NCI-H524 treated with DMSO at 0.1 percent for 48 hours (cell line): ENCODE data around the gene PDHX.
A peak's percentile ranks its signal among the peaks of the same experiment; 100 is the strongest.

ENCODE experiments used
- DNase-seq: peaks from one replicate; lab custom pipeline; 2025; lab: John Stamatoyannopoulos, UW

PDHX gene

DNA sequence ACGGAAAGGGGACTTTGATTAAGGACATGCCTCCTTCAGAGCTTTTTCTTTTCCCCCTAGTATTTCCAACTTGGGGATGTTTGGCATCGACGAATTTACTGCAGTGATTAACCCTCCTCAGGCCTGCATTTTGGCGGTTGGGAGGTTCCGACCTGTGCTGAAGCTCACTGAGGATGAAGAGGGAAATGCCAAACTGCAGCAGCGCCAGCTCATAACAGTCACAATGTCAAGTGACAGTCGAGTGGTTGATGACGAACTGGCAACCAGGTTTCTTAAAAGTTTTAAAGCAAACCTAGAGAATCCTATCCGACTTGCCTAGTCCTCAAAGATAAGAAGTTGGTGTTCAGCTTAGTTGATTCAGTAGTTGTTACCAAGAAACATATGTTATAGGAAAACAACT lies 78.4 kb downstream of the PDHX start:
- DNase-seq = no peak

DNA sequence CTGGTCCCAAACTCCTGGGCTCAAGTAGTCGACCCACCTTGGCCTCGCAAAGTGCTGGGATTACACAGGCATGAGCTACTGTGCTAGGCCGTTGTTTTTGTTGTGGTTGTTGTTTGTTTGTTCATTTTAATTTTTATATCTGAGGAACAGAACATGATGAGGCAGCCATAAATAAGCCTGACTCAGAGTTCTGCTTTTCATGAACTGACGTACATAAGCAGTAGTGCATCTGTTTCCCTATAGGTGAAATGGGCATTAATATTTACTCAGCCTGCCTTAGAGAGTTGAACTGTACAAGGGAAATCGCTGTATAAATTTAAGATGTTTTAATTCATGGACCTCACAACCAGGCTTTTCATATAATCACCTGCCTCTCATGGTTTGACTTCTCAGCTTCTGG lies 80.5 kb downstream of the PDHX start:
- DNase-seq = no peak

DNA sequence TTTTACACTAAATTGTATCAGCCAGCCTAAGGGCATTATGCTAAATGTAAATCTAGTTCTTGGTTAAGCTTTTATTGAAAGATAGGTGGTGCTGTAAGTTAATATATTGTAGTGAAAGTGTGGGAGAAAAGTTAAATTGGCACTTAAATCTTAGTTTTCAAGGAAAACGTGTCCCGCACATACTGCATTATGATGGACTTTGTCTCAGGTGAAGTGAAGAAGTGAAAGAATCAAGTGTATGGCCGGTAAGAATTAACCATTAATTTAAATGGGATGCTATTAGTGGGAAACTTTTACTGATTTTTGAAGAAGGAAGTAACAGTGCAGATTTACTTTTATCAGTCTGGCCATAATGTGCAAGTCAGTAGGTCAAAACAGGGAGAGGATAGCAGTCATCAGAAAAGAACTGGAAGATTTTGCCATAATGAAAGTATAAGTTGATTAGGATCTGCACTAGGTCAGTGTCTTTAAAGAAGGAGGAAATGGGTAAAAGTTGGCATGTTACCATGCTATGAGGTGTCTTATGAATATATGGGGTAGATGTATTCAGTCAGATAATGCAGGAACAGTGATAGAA lies 81.6 kb downstream of the PDHX start:
- no peak for DNase-seq

DNA sequence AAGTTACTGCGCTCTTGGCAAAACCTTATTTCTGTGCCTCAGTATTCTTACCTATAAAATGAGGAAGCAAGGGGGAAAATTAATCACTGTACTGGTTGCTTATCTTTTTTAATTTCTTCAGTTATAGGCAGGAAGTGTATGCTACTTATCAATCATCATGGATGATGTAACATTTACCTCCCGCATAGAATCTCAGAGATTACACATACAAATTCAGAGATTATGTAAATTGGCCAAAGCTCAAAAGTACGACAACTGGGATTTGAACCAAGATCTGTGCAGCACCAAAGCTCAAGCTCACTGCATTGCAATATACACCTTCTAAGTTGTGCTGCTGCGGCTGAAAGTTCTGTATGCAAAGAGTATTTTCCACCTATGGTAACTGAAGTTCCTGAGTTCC lies 83.0 kb downstream of the PDHX start:
- no peak for DNase-seq

DNA sequence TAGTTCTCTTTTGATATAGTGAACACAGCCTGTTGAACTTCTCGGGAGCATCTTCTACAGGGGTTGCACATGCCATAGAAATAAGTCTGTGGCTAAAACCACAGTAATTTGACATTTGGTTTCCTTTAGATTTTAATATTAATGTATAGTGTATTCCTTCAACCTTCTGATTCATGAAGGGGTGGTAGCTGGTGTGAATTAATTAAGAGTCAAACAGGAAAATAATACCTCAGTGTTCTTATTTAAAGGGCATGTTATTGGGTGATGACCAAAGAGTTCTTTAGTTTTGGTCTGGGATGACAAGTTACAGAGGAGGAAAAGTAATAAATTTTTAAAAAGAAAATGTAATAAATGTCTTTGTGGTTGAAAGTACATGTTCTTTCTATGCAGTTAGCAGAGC lies 86.8 kb downstream of the PDHX start:
- no peak for DNase-seq

DNA sequence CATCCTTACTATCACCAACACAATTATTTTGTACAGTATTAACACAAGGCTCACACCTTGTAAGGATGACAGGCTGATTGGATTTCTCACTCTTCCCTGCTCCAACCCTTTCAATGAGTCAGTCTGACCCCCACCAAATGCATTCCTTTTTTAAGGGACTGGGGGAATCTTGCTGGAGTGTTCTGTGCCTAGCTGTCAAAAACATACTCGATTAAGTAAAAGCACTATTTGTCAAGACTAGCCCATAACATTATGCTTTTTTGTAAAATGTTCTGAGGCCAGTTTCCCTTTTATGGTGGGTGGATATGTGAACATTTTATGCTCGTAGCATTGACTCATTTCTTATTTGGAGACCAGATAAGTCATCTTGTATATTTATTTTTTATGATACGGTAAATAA lies 87.2 kb downstream of the PDHX start:
- DNase-seq = no peak

DNA sequence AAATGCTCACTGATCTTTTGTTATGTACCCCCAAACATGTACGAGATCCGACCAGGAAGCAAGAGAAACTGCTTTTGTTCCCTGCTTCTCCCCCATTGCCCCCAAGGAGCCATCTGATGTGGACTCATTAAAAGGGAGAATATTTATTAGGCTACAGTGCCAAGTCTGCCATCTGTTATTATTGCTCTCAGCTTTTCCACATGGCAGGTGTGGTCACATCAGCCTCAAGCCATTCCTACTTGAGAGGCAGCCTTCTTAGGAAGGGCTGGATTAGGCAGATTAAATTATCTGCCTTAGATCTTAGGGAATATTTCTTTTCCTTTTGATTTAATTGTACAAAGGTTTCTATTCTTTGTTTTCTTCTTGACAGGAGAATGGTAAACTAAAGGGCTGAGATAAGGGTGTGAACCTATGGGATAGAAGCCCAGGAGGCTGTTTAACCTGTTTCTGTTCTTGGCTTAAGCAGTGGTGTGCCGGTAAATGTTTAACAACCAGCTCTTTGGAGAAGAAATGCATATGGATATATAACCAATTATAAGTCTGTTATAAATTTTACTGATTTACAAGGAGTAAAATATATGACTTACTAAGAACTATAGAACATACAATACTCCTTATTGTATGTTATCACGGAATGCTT lies 88.8 kb downstream of the PDHX start:
- DNase-seq = peak; percentile 77

DNA sequence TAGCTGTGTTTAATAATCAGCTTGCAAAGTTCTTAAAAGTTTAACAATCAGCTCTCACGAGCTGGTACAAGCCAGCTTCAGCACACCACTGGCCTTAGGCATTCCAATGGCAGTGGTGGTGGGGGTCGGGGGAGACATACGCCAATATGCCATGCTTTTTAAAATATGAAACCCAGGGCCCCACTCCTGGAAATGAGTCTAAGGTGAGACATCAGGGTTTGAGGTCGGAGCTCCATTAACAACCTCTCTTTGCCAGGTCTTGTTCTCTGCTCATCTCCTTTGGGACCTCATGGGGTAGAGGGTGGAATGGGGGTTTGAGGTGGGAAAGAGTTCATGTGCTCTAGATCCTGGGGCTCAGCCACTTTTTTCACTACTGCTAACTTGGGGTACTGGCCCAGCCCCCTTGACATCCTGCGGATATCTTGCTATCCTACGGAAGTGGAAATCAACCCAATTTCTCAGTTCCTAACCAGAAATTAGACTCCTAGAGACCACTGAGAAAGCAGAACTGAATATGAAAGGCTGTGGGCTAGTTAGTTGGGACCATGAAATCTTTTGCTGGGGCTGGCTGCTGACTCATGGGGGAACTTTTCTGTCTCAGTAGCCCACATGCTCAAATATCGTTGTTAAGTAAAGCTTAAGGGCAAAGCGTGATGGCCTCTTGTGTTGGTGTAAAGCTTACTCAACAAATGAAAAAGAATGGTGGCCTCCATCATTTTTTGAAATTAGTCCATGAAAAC lies 90.1 kb downstream of the PDHX start:
- no peak for DNase-seq

DNA sequence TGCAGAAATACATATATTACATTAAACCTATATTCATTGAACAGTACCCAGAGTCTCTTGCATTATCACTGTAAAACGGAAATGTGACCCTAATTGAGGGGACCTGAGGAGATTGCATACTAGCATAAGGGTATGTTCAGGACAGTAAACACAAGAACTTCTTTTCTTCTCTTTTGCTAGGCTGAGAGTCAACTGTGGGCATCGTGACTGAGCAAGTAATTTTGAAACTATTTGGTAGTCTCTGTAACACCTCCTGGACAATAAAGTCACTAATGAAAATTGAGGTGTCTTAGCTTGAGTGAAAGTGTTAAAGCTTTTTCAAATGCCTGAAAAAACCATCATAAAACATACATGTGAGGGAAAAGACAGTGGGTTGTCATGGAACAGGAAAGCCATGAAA lies 90.9 kb downstream of the PDHX start:
- no peak for DNase-seq

DNA sequence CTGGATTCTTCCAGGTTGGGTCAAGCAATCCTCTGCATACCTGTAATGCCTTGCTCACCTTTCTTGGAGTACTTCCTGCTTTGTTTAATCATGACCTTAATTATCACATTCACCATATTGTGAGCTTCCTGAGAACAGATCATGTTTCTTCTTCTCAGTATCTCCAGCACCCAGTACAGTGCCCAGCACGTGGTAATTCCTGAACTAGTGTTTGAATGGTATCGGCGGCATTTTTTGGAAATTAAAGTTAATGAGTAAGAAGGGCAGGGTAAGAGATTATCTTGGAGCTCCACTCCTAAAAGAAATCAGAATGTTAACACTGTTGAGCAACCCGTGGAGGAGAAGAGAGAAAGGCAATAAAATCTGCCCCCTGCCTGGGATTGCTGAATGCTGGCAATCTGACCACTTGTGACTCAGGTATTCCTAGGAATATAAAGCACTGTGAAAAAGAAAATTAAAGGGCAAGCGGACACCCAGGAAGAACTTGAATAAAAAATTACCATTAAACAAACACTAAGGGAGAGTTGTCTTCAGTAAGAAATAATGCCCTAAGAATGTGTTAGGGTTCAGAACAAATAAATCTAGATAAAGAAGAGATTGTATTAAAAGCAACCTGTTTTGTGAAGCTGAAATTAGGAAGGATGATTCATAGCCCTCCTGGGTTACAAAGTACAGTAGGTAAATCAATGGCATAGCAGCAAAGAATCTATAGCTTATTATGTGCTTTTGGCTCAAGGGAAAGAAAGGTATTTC lies 92.9 kb downstream of the PDHX start:
- no peak for DNase-seq

DNA sequence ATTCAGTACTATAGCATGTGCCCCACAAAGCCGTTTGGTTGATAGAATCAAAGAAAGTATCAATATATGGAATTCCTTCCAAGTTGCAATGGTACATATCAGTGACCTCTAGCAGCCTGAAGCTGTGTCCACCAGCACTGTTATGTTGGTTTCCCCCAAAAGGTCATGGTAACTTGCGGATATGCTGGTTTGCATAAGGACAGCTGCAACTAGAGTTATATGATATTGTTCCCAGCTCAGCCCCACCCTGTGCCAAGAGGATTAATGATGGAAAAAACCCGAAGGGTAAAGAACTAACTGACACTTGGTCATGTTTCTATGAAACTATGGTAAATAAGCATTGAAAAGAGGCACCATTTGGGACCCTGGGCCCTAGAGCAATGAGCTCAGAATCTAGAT lies 93.5 kb downstream of the PDHX start:
- no peak for DNase-seq

DNA sequence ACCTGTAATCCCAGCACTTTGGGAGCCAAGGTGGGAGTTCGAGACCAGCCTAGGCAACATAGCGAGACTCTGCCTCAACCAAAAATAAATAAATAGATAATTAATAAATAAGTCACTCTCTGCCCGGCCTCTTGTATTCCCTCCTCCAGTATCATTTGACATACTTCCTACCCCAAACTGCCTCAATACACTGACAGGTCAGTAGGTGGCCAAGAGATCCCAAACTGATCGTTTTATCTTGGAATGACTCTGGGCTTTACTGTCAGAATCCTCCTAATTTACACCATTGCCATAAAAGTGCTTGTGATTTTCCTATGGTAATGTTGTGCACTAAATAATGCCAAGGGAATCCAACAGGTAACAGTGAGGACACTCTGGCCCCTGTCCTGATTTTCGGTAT lies 94.2 kb downstream of the PDHX start:
- no peak for DNase-seq

DNA sequence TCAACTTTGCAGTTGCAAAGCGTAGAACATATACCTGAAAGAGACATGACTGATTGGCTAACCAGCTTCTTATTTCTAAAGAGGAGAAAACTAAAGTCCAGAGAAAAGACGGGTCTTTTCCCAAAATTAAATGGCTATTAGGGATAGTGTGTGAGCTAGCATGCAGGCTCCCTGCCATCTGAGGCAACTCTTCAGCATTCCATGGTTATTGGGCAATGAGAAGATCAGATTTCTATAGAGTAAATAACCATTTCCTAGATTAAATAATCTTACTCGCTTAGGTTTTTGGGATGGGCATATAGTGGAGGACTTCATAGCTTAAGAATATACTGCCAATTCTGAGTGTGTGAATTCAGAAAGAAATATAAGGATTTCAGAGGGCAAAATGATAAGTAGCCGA lies 95.0 kb downstream of the PDHX start:
- DNase-seq = peak; percentile 46

DNA sequence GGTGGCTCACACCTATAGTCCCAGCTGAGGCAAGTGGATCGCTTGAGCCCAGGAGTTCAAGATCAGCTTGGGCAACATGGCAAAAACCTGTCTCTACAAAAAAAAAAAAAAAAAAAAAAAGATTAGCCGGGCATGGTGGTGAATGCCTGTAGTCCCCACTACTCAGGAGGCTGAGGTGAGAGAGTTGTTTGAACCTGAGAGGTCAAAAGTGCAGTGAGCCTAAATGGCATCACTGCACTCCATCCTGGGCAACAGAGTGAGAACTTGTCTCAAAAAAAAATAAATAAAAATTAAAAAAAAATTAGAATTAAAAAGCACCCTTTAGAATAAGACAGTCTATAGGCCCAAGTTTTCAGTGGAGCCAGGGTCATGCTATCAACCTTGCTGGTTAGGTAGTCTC lies 95.5 kb downstream of the PDHX start:
- no peak for DNase-seq

DNA sequence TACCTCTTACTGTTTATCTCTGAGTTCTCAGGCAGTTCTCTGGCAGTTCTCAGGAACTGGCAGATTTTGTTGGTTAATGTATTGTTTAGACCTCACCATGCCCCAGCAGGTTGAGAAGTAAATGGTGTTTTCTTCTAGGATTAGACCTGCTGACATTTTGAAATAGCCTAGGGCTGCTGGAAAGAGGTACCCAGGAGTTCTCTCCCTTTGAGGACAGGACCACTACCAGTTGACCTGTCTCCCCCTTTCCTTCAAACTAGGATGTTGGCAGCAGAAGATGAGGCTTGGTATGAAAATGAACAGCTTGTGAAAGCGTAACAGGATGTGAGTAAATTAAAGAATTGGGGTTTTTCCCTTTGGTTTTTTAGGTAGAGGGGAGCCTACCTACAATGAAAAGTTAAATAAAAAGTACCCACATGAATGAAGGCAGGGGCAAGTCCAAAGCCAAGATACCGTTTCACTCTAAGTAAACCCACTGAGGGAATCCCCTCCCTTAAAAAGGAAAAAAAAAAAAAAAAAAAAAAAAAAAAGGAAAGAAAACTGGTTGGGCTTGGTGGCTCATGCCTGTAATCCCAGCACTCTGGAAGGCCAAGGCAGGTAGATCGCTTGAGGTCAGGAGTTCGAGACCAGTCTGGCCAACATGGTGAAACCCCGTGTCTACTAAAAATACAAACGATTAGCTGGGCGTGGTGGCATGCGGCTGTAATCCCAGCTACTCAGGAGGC lies 96.2 kb downstream of the PDHX start:
- no peak for DNase-seq

DNA sequence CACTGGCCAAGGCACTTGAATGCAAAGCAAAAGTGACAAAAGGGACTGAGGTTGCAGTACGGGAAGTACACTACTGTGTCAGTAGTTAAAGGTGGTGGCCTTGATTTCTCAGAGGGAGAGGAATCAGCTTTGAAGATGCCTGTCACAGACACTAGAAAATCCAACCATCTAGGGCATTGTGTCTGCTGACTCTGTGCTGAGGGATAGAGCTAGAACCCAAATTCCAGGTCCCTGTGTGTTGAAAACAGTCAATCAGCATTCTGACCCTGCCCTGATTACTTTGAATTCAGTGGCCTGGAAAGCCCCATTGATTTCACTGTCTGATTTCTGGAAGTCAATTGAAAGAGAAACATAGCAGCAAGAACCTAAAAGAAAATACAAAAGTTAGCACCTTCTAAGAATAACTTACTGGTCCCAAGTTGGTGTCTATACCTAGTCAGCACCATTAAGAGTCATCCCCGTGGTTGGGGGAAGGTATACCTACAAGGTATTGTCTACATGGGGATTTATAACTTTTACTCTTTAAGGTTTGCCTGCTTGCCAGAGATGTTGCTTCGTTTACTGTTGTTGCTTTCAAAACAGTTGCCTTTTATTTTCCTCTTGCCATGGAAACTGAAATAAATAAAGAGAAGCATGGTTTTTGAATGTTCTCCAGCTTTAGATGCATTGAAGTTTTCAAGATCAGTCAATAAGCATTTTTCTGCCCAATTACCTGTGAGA lies 97.3 kb downstream of the PDHX start:
- DNase-seq = no peak

DNA sequence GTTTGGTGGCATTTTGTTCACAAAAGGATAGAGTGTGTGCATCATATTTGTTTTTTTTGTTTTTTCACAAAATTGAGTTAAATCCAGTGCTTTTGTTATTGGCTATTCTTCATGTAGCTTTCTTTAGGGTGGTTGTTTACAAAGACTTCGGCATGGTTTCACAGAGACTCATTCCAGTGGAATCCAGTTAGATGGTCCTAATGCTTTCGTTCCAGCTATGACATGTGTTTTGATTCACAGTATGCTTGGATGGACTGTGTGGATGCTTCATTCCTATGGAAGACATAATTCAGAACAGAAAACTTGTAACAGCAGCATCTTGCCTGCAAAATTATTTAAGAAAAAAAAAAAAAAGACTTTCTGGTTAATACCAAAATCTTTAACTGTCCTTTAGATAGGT lies 97.9 kb downstream of the PDHX start:
- DNase-seq = no peak

DNA sequence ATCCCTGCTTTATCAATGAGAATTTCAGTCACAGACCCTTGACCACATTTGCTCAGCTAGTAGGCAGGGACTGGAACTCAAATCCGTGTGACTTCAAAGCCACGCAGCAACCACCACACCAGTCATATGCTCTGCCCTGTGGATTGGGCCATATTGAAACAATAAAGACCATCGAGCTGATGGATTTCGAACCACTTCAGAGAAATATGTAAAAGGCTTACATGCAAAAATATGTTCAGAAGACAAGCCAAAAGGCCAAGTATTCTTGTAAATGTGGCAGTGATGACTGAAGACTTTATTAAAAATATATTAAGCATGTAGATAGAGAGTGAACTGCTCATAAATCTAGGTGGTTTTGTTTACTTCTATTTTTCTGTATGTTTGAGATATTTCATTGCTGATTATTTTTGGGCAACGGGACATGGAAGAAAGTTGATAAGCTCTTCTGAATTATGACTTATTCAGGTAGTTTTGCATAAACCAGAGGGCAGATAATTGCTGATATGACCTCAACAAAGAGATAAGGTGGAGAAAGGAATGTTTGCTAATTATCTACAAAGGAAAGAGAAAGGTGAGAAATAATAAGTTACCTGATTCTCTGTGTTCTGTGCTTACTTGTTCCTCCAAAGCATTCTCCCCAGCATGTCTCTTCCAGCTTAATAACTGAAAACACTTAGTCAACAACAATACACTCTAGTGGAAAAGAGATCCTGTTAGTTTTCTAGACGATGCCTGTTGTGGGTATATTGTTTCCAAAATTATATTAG lies 99.4 kb downstream of the PDHX start:
- DNase-seq = no peak

DNA sequence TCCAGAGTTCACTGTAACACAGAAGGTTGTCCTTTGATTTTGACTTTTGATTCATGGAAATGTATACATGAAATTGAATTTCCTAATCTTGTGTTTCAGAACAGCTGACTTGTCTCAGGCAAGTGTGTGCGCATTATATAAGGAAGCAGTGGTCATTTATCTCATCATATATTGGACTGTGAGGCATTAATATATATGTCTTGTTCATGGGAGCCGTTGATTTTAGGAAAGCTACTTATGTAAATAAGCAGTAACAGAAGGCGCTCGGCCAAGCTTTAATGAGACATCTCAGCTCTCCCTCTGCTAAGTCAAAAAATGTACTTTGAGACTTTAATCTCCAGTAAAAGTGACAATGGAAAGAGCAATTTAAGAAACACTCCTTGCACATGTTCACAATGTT lies 100.5 kb downstream of the PDHX start:
- peak; percentile 11 for DNase-seq

DNA sequence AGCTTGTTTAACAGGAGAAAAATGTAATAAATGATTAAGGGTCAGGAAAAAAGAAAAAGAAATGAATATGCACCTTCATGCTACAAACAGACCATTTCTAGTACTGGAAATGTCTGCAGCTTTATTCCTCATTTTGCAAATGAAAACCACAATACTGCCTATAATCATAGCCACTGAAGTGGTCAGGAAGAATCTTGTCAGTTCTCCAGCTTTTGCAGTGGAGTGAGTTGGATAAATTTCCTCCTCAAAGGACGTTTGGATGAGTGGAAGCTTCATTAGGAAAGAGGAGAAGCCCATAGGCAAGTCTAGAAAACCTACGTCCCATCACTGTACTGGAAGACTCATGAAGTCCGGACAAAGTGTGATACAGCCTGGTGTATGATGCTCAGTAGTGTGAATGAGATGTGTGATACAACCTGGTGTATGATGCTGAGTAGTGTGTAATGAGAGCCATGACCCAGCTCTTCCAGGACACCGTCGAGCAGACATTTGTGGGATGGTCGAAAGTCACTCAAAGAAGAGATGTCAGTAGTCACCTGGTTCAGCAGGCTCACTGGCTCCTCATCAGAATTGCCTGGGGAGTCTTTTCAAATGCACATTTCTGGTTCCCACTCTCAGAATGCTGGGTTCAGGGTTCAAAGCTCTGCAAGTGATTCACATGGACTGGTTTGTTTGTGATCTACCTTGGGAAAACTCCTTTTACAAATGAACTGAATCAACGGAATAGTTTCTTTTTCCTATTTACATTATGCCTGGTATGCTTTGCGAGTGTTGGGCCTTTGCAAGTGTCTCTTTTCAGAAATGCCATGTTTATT lies 101.3 kb downstream of the PDHX start:
- DNase-seq = no peak
